IPS-20b (cell line): ENCODE data around the gene SKAP1.

Experiments
- H3K27ac ChIP-seq: one replicate; pipeline ENCODE4 v1.5.1; 2013; ENCODE audit warnings: low read length
- H3K27me3 ChIP-seq: 2 replicates; pipeline ENCODE4 v1.6.1; 2013; ENCODE audit warnings: mild to moderate bottlenecking, low read length, inconsistent platforms; ENCODE audit not compliant: insufficient read depth
- H3K36me3 ChIP-seq: 2 replicates; pipeline ENCODE4 v1.6.1; 2013; ENCODE audit warnings: low read depth, mild to moderate bottlenecking, inconsistent platforms, low read length, moderate library complexity; ENCODE audit not compliant: insufficient read depth
- H3K4me1 ChIP-seq: 2 replicates; pipeline ENCODE4 v1.6.1; 2013; ENCODE audit warnings: mild to moderate bottlenecking, control low read depth, inconsistent platforms, low read length, moderate library complexity; ENCODE audit not compliant: insufficient read depth
- H3K4me3 ChIP-seq: 2 replicates; pipeline ENCODE4 v1.5.1; 2013; ENCODE audit warnings: mild to moderate bottlenecking, low read length, inconsistent platforms
- H3K9ac ChIP-seq: 2 replicates; pipeline ENCODE4 v1.6.1; 2013; ENCODE audit warnings: low read depth, mild to moderate bottlenecking, inconsistent platforms, low read length, moderate library complexity
- H3K9me3 ChIP-seq: 2 replicates; pipeline ENCODE4 v1.6.1; 2013; ENCODE audit warnings: mild to moderate bottlenecking, low read depth, low read length, inconsistent platforms; ENCODE audit not compliant: insufficient read depth

The SKAP1 gene

GRCh38 chr17:48173191-48173984 lies 256.6 kb downstream of the SKAP1 start:
- Histone ChIP-seq H3K9me3 (no peaks in the 10 kb centered on the region), H3K9ac (no peak overlapping the region), H3K36me3 (no peaks in the 10 kb centered on the region), H3K27me3 (peaks cover 10% of the 10 kb centered on the region), H3K4me1 (peaks cover 3% of the 10 kb centered on the region; the same call in 1 of the 2 replicates), H3K4me3 (no peak overlapping the region), H3K27ac (no peak overlapping the region)

- Histone ChIP-seq H3K9me3 (no peaks in the 10 kb centered on the region), H3K4me1 (no peaks in the 10 kb centered on the region), H3K9ac (no peak overlapping the region), H3K27me3 (peaks cover 36% of the 10 kb centered on the region), H3K36me3 (no peaks in the 10 kb centered on the region), H3K27ac (no peak overlapping the region), H3K4me3 (no peak overlapping the region)
Measured at GRCh38 chr17:48169926-48170325, 260.1 kb downstream of the SKAP1 start.

DNA sequence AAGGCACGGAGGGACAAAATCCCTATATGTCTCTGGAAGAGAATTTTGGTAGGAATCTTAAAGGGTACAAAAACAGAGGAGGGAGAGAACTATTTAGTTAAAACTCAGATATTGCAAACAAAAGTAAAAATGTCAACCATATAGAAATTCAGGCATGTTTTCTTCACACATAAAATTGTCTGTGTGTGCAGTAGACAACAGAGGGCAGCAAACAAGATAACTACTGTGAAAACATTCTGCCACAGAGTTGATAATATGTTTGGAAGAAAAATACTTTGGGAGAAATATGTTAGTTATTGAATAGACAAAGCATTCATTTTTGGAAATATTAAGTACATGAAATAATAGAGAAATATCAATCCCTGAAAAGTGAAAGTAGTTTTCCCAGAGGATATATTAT lies 266.2 kb downstream of the SKAP1 start:
- Histone ChIP-seq H3K9ac (no peak overlapping the region), H3K4me3 (no peak overlapping the region), H3K4me1 (peaks cover 31% of the 10 kb centered on the region), H3K9me3 (no peaks in the 10 kb centered on the region), H3K36me3 (no peaks in the 10 kb centered on the region), H3K27ac (no peak overlapping the region), H3K27me3 (peaks cover 76% of the 10 kb centered on the region; the same call in 1 of the 2 replicates)

DNA sequence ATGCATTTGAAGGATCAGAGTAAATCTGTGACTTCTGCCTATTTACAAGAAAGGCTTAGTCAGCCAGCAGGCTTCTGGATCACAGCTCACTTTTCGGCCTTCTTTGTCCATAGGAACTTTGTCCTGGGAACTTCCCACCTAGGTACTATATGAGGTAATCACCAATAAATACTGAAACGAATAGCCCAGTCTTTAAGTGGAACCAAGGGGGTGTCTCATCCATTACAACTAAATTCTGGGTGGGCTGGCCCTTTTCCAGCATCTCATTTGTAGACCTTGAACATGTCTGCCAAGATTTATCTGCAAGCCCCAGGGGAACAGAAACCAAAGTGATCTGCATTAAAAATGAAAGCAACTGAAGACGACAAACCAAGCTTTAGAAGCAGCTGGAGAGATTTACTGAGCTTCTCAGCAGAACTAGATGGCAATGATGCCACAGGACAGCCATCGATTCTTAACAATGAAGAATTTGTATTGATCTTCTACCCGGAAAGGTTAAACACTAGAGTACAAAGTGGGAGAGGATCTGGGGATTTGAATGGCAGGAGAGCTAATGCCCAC lies 267.0 kb downstream of the SKAP1 start:
- no peak overlapping the region for H3K4me3 ChIP-seq

DNA sequence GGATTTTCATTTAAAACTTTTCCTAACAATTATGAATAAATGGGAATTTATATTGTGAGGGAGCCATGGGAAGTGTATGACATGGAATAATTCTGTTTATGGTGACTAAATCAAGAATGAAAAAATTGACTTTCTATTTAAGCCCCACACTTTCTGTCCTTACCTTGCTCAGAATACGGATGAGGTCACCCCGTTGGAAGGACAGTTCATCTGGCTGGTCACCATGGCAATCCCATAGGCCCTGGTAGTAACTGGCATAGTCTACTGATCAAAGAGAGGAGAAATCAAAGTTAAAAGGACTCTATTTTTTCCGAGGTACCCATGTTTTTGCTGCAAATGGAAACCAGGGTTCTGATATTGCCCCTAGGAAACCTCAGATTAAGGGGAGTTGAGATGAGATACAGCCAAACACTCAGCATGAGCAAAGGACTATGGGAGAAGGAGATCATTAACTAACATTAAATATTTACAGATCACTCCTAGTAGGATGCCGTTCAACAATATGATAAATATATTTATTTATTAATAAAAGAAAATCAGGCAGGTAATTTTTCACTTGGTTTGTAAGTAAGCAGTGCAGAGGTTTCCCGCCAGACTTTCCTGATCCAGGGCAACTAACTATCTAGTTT lies 267.6 kb downstream of the SKAP1 start:
- Histone ChIP-seq H3K4me3 (no peak overlapping the region), H3K27me3 (peaks cover 75% of the 10 kb centered on the region; the same call in 1 of the 2 replicates), H3K9me3 (no peaks in the 10 kb centered on the region), H3K36me3 (no peaks in the 10 kb centered on the region), H3K4me1 (peaks cover 31% of the 10 kb centered on the region), H3K9ac (no peak overlapping the region), H3K27ac (no peak overlapping the region)

More for the DNA sequence above, 267.0 kb downstream of the SKAP1 start:
- no peaks in the 10 kb centered on the region for H3K36me3 ChIP-seq
- H3K9ac ChIP-seq, result no peak overlapping the region
- peaks cover 31% of the 10 kb centered on the region for H3K4me1 ChIP-seq
- no peak overlapping the region for H3K27ac ChIP-seq
- no peaks in the 10 kb centered on the region for H3K9me3 ChIP-seq
- peaks cover 80% of the 10 kb centered on the region; the same call in 1 of the 2 replicates for H3K27me3 ChIP-seq

DNA sequence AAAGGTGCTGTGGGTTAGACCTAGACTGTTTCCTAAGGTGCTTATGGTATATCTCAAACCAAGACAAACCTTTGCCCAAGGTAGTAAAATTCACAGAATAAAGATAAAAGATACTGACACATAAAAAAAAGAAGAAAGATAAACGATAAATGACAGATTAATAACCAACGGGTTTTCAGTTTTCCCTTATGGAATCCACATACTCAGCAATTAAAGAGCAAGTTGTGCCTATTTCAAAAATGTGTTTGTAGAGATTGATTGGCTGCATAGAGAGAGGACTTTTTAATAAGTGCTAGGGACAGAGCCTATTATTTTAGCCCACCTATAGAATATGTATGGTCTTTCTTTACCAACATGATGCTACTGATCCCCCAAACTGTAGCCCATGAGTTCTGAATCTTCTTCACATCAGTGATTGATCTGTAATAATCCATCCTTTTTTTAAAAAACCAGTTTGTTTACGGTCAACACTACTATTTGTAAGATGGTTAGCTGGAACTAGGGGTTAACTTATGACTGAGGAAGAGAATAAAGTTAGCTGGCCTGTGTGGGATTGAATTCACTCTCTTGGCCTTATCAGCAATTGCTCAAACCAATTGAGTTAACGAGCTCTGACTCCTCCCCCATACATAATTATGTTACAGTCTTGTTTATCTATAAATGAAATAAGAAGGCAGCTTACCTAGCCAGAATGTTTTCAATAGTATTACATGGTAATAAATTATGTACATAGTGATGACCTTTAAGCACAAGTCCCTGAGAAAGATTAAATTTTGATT lies 268.7 kb downstream of the SKAP1 start:
- H3K9ac ChIP-seq, result 0 out of 2 replicates have a peak overlapping the region, but pooled peaks have one; percentile 1
- H3K9me3 ChIP-seq, result no peaks in the 10 kb centered on the region
- peak overlapping the region; percentile 49; the same call in 1 of the 2 replicates for H3K4me3 ChIP-seq
- peaks cover 31% of the 10 kb centered on the region for H3K4me1 ChIP-seq
- H3K36me3 ChIP-seq, result no peaks in the 10 kb centered on the region
- no peak overlapping the region for H3K27ac ChIP-seq
- peaks cover 73% of the 10 kb centered on the region; the same call in 1 of the 2 replicates for H3K27me3 ChIP-seq

DNA sequence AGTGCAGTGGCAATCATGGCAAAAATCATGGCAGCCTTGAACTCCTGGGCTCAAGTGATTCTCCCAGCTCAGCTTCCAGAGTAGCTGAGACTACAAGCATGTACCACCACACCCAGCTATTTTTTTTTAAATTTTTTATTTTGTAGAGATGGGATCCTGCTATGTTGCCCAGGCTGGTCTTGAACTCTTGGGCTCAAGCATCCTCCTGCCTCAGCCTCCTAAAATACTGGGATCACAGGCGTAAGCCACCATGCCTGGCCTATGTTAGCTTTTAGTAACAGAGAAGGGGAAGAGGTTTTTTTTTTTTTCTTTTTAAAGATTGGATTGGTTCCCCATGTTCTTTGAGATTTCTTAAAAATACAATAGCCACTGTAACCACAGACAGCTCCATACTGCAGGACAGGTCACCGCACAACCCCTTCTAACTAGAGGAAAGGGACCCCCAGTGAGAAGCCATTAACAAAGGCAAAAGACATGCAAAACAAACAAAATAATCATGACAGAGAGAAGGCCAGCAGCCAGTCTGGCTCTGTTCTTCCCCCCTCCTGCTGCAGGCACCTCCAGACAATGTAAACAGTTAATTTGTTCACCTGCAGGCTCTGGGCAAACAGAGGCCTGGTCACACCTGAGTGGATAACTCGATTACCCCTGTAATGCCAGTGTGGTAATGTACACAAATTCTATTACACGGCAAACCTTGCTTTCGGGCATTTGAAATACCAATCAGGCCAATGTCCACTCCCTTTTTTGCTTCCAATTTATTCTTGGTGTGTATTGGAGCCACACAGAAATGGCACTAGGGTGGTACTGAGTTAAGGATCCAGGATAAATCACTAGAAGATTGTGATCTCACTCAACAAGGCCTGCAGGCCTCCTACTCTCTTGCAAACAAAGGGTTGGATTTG lies 269.6 kb downstream of the SKAP1 start:
- H3K36me3 ChIP-seq, result no peaks in the 10 kb centered on the region
- H3K27ac ChIP-seq, result no peak overlapping the region
- no peaks in the 10 kb centered on the region for H3K9me3 ChIP-seq
- 0 out of 2 replicates have a peak overlapping the region, but pooled peaks have one; percentile 1 for H3K9ac ChIP-seq
- H3K27me3 ChIP-seq, result peaks cover 72% of the 10 kb centered on the region; the same call in 1 of the 2 replicates
- H3K4me1 ChIP-seq, result peaks cover 31% of the 10 kb centered on the region
- H3K4me3 ChIP-seq, result peak overlapping the region; percentile 49; the same call in 1 of the 2 replicates

DNA sequence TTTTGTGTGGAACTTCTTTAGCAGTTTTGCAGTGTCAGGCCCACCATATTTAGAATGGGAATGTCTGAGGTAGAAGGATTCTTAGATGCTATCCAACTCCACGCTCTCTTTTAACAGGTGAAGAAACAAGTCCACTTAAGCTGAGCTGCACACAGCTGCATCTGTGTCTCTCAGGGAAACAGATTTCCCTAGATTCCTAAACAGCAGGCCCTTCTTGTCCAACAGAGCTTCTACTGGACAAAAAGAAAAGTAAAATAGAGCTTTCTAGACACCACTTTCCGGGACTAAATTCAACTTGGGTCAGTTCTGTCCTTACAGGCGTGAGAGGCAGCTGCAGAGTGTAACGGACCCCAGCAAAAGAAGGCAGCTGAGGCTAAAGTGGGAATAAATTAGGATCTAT lies 270.8 kb downstream of the SKAP1 start:
- Histone ChIP-seq H3K4me1 (peaks cover 31% of the 10 kb centered on the region), H3K9me3 (no peaks in the 10 kb centered on the region), H3K27me3 (peaks cover 64% of the 10 kb centered on the region; the same call in 1 of the 2 replicates), H3K9ac (no peak overlapping the region), H3K4me3 (no peak overlapping the region), H3K27ac (no peak overlapping the region), H3K36me3 (no peaks in the 10 kb centered on the region)

- no peak overlapping the region for H3K4me3 ChIP-seq
- no peak overlapping the region for H3K27ac ChIP-seq
- peaks cover 37% of the 10 kb centered on the region; the same call in 1 of the 2 replicates for H3K27me3 ChIP-seq
- H3K9me3 ChIP-seq, result no peaks in the 10 kb centered on the region
- no peaks in the 10 kb centered on the region for H3K36me3 ChIP-seq
- no peak overlapping the region for H3K9ac ChIP-seq
- peaks cover 17% of the 10 kb centered on the region for H3K4me1 ChIP-seq
Measured at GRCh38 chr17:48155889-48156611, 274.0 kb downstream of the SKAP1 start.

- peaks cover 41% of the 10 kb centered on the region; the same call in 1 of the 2 replicates for H3K27me3 ChIP-seq
- no peak overlapping the region for H3K9ac ChIP-seq
- H3K36me3 ChIP-seq, result no peaks in the 10 kb centered on the region
- H3K27ac ChIP-seq, result no peak overlapping the region
- peaks cover 8% of the 10 kb centered on the region for H3K4me1 ChIP-seq
- H3K9me3 ChIP-seq, result no peaks in the 10 kb centered on the region
- H3K4me3 ChIP-seq, result no peak overlapping the region
Measured at GRCh38 chr17:48153691-48154358, 276.2 kb downstream of the SKAP1 start.
